MM.1S (cell line): ENCODE results near the gene ARHGEF11.

Source experiments
- DNase-seq: peaks from one replicate; pipeline ENCODE4 v3.0.0-alpha.2; 2015
- H2AFZ ChIP-seq: fragments of 300-600 bp; sonication (generic); 2 replicates; pipeline ENCODE4 v1.6.0; 2016; ENCODE audit warnings: antibody characterized with exemption, low read length
- H3F3A ChIP-seq: fragments of 300-600 bp; sonication (generic); 2 replicates; pipeline ENCODE4 v1.6.1; 2016; ENCODE audit warnings: mild to moderate bottlenecking, antibody characterized with exemption, low read length, moderate library complexity, mixed read lengths; ENCODE audit not compliant: insufficient read depth
- H3K27ac ChIP-seq: fragments of 300-600 bp; sonication (generic); 2 replicates; pipeline ENCODE4 v1.5.1; 2016; ENCODE audit warnings: mild to moderate bottlenecking, low read length
- H3K27me3 ChIP-seq: fragments of 300-600 bp; sonication (generic); replicated peaks from 2 replicates; pipeline ENCODE4 v1.6.0; 2016; ENCODE audit warnings: low read length; ENCODE audit not compliant: insufficient read depth
- H3K36me3 ChIP-seq: fragments of 300-600 bp; sonication (generic); replicated peaks from 2 replicates; pipeline ENCODE4 v1.6.1; 2016; ENCODE audit warnings: mild to moderate bottlenecking, low read length, mixed read lengths; ENCODE audit not compliant: insufficient read depth
- H3K4me1 ChIP-seq: fragments of 300-600 bp; sonication (generic); 2 replicates; pipeline ENCODE4 v1.6.1; 2016; ENCODE audit warnings: low read length, mixed read lengths
- H3K4me2 ChIP-seq: fragments of 300-600 bp; sonication (generic); 2 replicates; pipeline ENCODE4 v1.6.0; 2016; ENCODE audit warnings: low read depth, low read length
- H3K4me3 ChIP-seq: fragments of 300-600 bp; sonication (generic); 2 replicates; pipeline ENCODE4 v1.5.1; 2016; ENCODE audit warnings: low read length, mixed read lengths
- H3K79me2 ChIP-seq: fragments of 300-600 bp; sonication (generic); 2 replicates; pipeline ENCODE4 v1.6.1; 2016; ENCODE audit warnings: mixed run types, low read length, mixed read lengths
- H3K9ac ChIP-seq: fragments of 300-600 bp; sonication (generic); 2 replicates; pipeline ENCODE4 v1.6.1; 2016; ENCODE audit warnings: low read length, mixed read lengths
- H3K9me2 ChIP-seq: fragments of 300-600 bp; sonication (generic); replicated peaks from 2 replicates; pipeline ENCODE4 v1.6.1; 2016; ENCODE audit warnings: mild to moderate bottlenecking, low read length, mixed read lengths; ENCODE audit not compliant: insufficient read depth
- H3K9me3 ChIP-seq: fragments of 300-600 bp; sonication (generic); replicated peaks from 2 replicates; pipeline ENCODE4 v1.6.1; 2016; ENCODE audit warnings: mild to moderate bottlenecking, low read length, mixed read lengths; ENCODE audit not compliant: insufficient read depth
- H4K20me1 ChIP-seq: fragments of 300-600 bp; sonication (generic); 2 replicates; pipeline ENCODE4 v1.6.1; 2016; ENCODE audit warnings: mild to moderate bottlenecking, low read length, moderate library complexity, mixed read lengths; ENCODE audit not compliant: insufficient read depth
- EZH2 ChIP-seq: fragments of 300-600 bp; sonication (generic); optimal IDR thresholded peaks from 2 replicates; pipeline ENCODE3; 2017; ENCODE audit warnings: low read depth, mild to moderate bottlenecking, antibody characterized with exemption, low read length, mixed read lengths
- EZH2phosphoT487 ChIP-seq: fragments of 300-600 bp; sonication (generic); IDR thresholded peaks from 2 replicates; pipeline ENCODE4 v1.6.1; 2018; ENCODE audit warnings: antibody characterized with exemption, low read length
- TF ChIP-seq, protein P1 (sequence below): fragments of 300-600 bp; sonication (generic); IDR thresholded peaks from 2 replicates; pipeline ENCODE4 v1.5.1; 2016; ENCODE audit warnings: antibody characterized with exemption, low read length, mixed read lengths

Gene ARHGEF11

DNA sequence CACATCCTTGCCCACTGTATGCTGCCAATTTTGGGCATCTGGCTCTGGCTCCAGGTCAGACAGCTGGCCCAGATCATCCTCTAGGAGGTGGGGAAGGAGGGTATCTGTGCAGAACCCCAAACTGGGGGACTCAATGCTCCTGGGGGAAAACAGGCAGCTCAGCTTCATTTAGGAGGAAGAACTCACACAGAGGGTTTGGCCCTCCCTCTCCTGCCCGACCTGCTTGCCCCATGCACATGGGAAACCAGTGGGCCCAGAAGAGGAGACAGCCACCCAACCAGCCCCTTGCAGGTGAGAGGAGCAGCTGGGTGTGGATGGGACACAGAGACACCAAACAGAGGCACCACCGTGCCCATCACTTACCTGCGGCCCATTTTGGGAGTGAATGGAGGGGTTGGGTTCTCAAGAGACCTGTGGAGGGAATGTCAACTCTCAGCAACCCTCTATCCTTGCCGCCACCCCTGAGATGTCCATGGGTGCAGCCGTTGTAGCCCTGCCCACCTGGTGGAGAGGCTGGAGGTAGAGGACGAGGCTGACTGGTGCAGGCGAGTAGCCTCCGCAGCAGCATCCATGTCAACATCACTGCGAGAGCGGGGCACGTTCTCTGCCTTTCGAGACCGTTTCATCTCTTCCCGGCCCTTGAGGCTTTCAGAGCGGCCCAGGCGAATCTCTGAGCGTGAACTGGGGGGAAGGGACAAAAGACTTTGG, 97.6 kb downstream of the ARHGEF11 start:
- no peak for DNase-seq
- Histone ChIP-seq H3K4me1 (no peaks in the 10 kb centered on the region), H3F3A (no peaks in the 10 kb centered on the region), H2AFZ (no peak overlapping the region), H3K4me3 (no peak overlapping the region), H3K27ac (no peak overlapping the region), H3K79me2 (no peaks in the 10 kb centered on the region), H3K9me2 (no peaks in the 10 kb centered on the region), H4K20me1 (no peaks in the 10 kb centered on the region), H3K9me3 (no peaks in the 10 kb centered on the region), H3K27me3 (no peaks in the 10 kb centered on the region), H3K4me2 (no peak overlapping the region), H3K9ac (no peak overlapping the region), H3K36me3 (no peaks in the 10 kb centered on the region)
- TF ChIP-seq, protein P1, sequence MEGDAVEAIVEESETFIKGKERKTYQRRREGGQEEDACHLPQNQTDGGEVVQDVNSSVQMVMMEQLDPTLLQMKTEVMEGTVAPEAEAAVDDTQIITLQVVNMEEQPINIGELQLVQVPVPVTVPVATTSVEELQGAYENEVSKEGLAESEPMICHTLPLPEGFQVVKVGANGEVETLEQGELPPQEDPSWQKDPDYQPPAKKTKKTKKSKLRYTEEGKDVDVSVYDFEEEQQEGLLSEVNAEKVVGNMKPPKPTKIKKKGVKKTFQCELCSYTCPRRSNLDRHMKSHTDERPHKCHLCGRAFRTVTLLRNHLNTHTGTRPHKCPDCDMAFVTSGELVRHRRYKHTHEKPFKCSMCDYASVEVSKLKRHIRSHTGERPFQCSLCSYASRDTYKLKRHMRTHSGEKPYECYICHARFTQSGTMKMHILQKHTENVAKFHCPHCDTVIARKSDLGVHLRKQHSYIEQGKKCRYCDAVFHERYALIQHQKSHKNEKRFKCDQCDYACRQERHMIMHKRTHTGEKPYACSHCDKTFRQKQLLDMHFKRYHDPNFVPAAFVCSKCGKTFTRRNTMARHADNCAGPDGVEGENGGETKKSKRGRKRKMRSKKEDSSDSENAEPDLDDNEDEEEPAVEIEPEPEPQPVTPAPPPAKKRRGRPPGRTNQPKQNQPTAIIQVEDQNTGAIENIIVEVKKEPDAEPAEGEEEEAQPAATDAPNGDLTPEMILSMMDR, result no peak
- no peak for TF ChIP-seq EZH2
- no peak for TF ChIP-seq EZH2phosphoT487

DNA sequence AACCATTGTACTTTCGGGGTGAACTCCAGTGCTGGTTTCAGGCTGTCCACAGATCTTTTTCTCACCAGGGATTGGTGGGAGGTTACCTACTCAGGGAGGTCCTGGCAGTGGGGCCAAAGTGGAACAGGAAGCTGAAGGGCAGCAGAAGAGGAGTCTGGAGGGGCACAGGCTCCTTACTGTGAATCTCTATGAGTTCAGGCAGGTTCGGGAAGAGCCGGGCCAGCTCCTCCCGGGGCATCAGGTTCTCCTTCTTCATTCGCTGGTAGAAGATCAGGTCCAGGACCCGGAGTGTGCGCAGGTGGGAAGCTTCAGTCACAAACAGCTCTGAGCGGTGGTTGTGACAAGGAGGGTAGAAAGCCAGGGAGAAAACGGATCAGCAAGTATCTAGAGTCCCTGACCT, 98.4 kb downstream of the ARHGEF11 start:
- no peaks in the 10 kb centered on the region for H3K9me3 ChIP-seq
- TF ChIP-seq, protein P1, result no peak
- TF ChIP-seq EZH2, result no peak
- TF ChIP-seq EZH2phosphoT487, result no peak
- H3K9ac ChIP-seq, result no peak overlapping the region
- H3K36me3 ChIP-seq, result no peaks in the 10 kb centered on the region
- H4K20me1 ChIP-seq, result no peaks in the 10 kb centered on the region
- H3K27ac ChIP-seq, result no peak overlapping the region
- no peak overlapping the region for H2AFZ ChIP-seq
- H3K79me2 ChIP-seq, result no peaks in the 10 kb centered on the region
- H3K4me2 ChIP-seq, result no peak overlapping the region
- H3K4me1 ChIP-seq, result no peaks in the 10 kb centered on the region
- DNase-seq, result no peak
- no peak overlapping the region for H3K4me3 ChIP-seq
- H3K27me3 ChIP-seq, result no peaks in the 10 kb centered on the region
- H3F3A ChIP-seq, result no peaks in the 10 kb centered on the region
- H3K9me2 ChIP-seq, result no peaks in the 10 kb centered on the region

DNA sequence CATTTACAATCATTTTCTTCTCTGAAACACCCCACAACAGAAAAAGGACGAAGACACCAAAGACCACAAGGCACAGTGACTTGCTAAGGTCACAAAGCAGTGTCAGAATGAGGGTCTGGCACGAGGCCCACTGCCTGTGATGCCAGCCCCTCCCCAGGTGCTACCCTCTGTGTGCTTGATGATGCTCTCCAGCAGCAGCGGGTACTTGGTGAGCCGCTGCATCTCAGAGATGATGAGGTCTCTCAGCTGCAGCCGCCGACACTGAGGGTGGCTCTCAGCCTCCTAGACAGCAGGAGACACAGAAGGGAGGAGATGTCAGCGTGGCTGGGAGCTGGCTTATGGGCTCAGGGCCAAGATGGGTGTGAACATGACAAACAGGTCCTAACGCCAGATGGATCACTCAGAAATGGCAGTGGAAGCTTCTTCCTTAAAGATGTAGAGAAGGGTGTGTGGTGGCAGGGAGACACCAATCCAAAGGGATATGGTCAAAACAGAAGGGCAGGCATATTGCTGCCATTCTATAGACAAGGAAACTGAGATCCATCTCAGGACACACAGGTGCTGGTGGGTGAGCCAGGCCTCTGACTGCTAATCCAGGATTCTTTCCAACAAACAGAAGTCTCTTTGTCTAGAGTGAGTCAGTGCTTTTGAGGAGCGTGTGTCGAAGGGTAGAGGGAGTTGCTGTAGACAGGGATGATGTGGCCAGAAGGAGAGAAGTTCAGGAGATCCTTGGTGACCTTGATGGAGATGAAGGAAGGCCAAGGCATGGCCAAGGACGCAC, 99.5 kb downstream of the ARHGEF11 start:
- H3K9me3 ChIP-seq, result no peaks in the 10 kb centered on the region
- H3F3A ChIP-seq, result no peaks in the 10 kb centered on the region
- no peaks in the 10 kb centered on the region for H4K20me1 ChIP-seq
- no peaks in the 10 kb centered on the region for H3K4me1 ChIP-seq
- no peaks in the 10 kb centered on the region for H3K27me3 ChIP-seq
- H2AFZ ChIP-seq, result no peak overlapping the region
- DNase-seq, result no peak
- no peak overlapping the region for H3K9ac ChIP-seq
- H3K36me3 ChIP-seq, result no peaks in the 10 kb centered on the region
- TF ChIP-seq EZH2 (no peak), EZH2phosphoT487 (no peak)
- TF ChIP-seq, protein P1, result no peak
- H3K27ac ChIP-seq, result no peak overlapping the region
- no peak overlapping the region for H3K4me2 ChIP-seq
- H3K4me3 ChIP-seq, result no peak overlapping the region
- H3K9me2 ChIP-seq, result no peaks in the 10 kb centered on the region
- no peaks in the 10 kb centered on the region for H3K79me2 ChIP-seq
